Fibroblast of skin of abdomen (primary cell): Measurements from ENCODE around the gene WDFY4.

Experiments
- DNase-seq: peaks from one replicate; pipeline ENCODE4 v3.0.0-alpha.2; 2013

Gene WDFY4

GRCh38 chr10:48710647-48711275, 26.1 kb downstream of the WDFY4 start:
- no peak for DNase-seq

- DNase-seq = no peak
Observed at GRCh38 chr10:48711830-48712229, 27.2 kb downstream of the WDFY4 start.

GRCh38 chr10:48714088-48714487, 29.4 kb downstream of the WDFY4 start:
- DNase-seq = no peak

- DNase-seq = no peak
Observed at GRCh38 chr10:48716416-48716815, 31.7 kb downstream of the WDFY4 start.

- DNase-seq = no peak
Observed at GRCh38 chr10:48720611-48721010, 35.9 kb downstream of the WDFY4 start.

GRCh38 chr10:48722153-48723145, 37.8 kb downstream of the WDFY4 start:
- DNase-seq = no peak

GRCh38 chr10:48724127-48724526, 39.5 kb downstream of the WDFY4 start:
- no peak for DNase-seq

- no peak for DNase-seq
Observed at GRCh38 chr10:48725708-48726107, 41.0 kb downstream of the WDFY4 start.

- no peak for DNase-seq
Observed at GRCh38 chr10:48727866-48728265, 43.2 kb downstream of the WDFY4 start.

GRCh38 chr10:48729222-48729621, 44.5 kb downstream of the WDFY4 start:
- DNase-seq = no peak

- DNase-seq = no peak
Observed at GRCh38 chr10:48729941-48730457, 45.3 kb downstream of the WDFY4 start.

- no peak for DNase-seq
Observed at GRCh38 chr10:48731141-48731540, 46.5 kb downstream of the WDFY4 start.

GRCh38 chr10:48731654-48732053, 47.0 kb downstream of the WDFY4 start:
- DNase-seq = no peak

- DNase-seq = no peak
Observed at GRCh38 chr10:48733329-48733728, 48.7 kb downstream of the WDFY4 start.

- no peak for DNase-seq
Observed at GRCh38 chr10:48735836-48736390, 51.2 kb downstream of the WDFY4 start.

- no peak for DNase-seq
Observed at GRCh38 chr10:48736596-48736995, 51.9 kb downstream of the WDFY4 start.

GRCh38 chr10:48737886-48738285, 53.2 kb downstream of the WDFY4 start:
- DNase-seq = no peak

- DNase-seq = no peak
Observed at GRCh38 chr10:48739170-48739569, 54.5 kb downstream of the WDFY4 start.

- no peak for DNase-seq
Observed at GRCh38 chr10:48740015-48740707, 55.5 kb downstream of the WDFY4 start.

GRCh38 chr10:48740988-48741387, 56.3 kb downstream of the WDFY4 start:
- DNase-seq = no peak

GRCh38 chr10:48742891-48743860, 58.5 kb downstream of the WDFY4 start:
- DNase-seq = no peak
